IgD-negative memory B cell (primary cell): ENCODE measurements around the gene ERVFRD-1. TPM values are rescaled to one million over a fixed set of nuclear protein-coding genes. Genes with fewer than 3 reads are reported as not detected.
"Not testable (repeated sequence)": the region's sequence is repeated elsewhere in the genome, so short reads cannot be mapped to it uniquely, and the experiment has no call there.

ENCODE experiments used
- H3K27ac Mint-ChIP-seq, 3 donors: one replicate each; pipeline ENCODE4 v1.8.0; 2020 to 2022; ENCODE audit warnings: mild to moderate bottlenecking in 3 of 3, mixed read lengths in 3 of 3, moderate library complexity in 1 of 3
- H3K27me3 Mint-ChIP-seq: one replicate; pipeline ENCODE4 v1.8.0; 2021; ENCODE audit warnings: mixed read lengths
- H3K36me3 Mint-ChIP-seq: one replicate; pipeline ENCODE4 v1.8.0; 2020; ENCODE audit warnings: mild to moderate bottlenecking, mixed read lengths
- H3K4me1 Mint-ChIP-seq, 3 donors: one replicate each; pipeline ENCODE4 v1.8.0; 2020 to 2022; ENCODE audit warnings: mixed read lengths in 3 of 3, mild to moderate bottlenecking in 1 of 3
- H3K4me3 Mint-ChIP-seq, 4 donors: one replicate each; pipeline ENCODE4 v1.8.0; 2020 to 2022; ENCODE audit warnings: mild to moderate bottlenecking in 4 of 4, mixed read lengths in 4 of 4, moderate library complexity in 3 of 4
- H3K9me3 Mint-ChIP-seq, 3 donors: one replicate each; pipeline ENCODE4 v1.8.0; 2020 to 2021; ENCODE audit warnings: mixed read lengths in 3 of 3, mild to moderate bottlenecking in 1 of 3
- polyA plus RNA-seq: library from polyadenylated mRNA; unstranded; fragments of 300-500 nt; fragmentation: Illumina TruSeq; gene quantifications from one replicate; pipeline ENCODE4 v1.2.3, GENCODE V29; 2021

The ERVFRD-1 gene
- polyA plus RNA-seq, 1 donor from 2014 or later, result not detected

DNA sequence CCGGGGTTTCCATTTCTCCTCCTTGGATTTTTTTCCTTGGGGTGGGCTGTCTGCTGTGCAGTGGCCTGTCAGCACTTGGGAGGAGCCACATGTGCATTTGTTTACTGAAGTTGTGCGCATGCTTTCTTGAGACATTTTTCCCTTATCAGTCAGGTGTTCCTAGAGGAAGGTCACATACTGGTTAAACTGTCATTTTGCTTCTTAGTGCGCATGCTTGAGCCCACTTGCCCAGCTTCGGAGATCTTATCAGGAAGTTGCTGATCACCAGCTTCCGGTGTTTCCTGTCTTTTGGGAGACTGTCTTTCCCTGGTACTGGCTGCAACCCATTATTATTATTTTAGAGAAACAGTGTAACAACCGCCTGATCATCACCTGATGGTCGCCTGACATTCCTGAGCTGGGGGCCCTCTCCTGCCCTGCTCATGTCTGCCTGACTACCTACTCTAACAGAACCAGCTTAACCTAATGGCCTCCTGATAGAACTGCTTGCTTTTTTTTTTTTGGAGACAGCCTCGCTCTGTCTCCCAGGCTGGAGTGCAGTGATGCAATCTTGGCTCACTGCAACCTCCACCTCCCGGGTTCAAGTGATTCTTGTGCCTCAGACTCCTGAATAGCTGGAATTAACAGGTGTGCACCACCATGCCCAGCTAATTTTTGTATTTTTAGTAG, 378 bp upstream of the ERVFRD-1 start:
- H3K36me3 Mint-ChIP-seq, result peaks cover 3% of the 10 kb centered on the region
- H3K27ac Mint-ChIP-seq, result peak overlapping the region in 1 of 3 donors; percentile 63
- H3K4me3 Mint-ChIP-seq, result peak overlapping the region in 2 of 4 donors; percentile 9 to 74
- no peaks in the 10 kb centered on the region for H3K9me3 Mint-ChIP-seq
- peaks cover 3 to 14% (median 7%) of the 10 kb centered on the region in 3 donors for H3K4me1 Mint-ChIP-seq
- no peaks in the 10 kb centered on the region for H3K27me3 Mint-ChIP-seq

DNA sequence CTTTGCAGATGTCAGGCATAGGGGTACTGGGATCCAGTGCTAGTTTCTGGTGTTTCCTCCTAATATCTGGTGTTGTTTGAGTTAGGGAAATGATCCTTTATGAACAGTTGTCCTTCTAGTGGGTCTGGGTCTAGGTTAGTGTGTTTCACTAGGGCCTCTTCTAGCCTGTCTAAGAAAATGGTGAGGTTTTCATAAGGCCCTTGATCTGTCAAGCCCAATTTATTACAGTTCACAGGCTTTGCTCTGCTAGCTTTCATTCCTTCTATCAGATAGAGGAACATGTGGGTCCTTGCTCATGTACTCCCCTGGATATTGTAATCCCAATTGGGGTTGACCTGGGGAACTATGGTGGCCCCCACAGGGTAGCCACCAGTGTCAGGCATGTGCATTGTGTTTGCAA, 2.8 kb downstream of the ERVFRD-1 start:
- H3K36me3 Mint-ChIP-seq, result peaks cover 8% of the 10 kb centered on the region
- H3K27ac Mint-ChIP-seq, result no peak overlapping the region
- no peaks in the 10 kb centered on the region for H3K9me3 Mint-ChIP-seq
- peaks cover 1 to 17% (median 5%) of the 10 kb centered on the region in 3 donors for H3K4me1 Mint-ChIP-seq
- no peak overlapping the region for H3K4me3 Mint-ChIP-seq
- no peaks in the 10 kb centered on the region for H3K27me3 Mint-ChIP-seq

DNA sequence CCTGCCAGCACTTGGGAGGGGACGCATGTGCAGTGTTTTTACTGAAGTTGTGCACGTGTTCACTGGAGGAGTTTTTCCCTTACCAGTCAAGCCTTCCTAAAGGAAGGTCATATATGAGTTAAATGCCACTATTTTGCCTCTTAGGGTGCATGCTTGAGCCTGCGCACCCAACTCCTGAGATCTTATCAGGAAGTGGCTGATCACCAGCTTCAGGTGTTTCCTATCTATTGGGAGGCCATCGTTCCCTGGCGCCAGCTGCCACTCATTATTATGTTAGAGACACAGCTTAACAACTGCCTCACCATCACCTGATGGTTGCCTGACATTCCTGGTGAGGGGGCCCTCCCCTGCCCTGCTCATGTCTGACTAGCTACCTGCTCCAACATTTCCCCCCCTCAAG, 8.5 kb downstream of the ERVFRD-1 start:
- Mint-ChIP-seq H3K4me3 (no peak overlapping the region), H3K27ac (no peak overlapping the region), H3K9me3 (no peaks in the 10 kb centered on the region), H3K36me3 (peaks cover 5% of the 10 kb centered on the region), H3K4me1 (peaks cover 6 to 18% (median 14%) of the 10 kb centered on the region in 3 donors), H3K27me3 (no peaks in the 10 kb centered on the region)

GRCh38 chr6:11101417-11101816, 10.1 kb downstream of the ERVFRD-1 start:
- Mint-ChIP-seq H3K27ac (no peak overlapping the region), H3K4me1 (peaks cover 6 to 21% (median 9%) of the 10 kb centered on the region in 3 donors), H3K9me3 (no peaks in the 10 kb centered on the region), H3K4me3 (no peak overlapping the region), H3K27me3 (no peaks in the 10 kb centered on the region), H3K36me3 (peaks cover 5% of the 10 kb centered on the region)

DNA sequence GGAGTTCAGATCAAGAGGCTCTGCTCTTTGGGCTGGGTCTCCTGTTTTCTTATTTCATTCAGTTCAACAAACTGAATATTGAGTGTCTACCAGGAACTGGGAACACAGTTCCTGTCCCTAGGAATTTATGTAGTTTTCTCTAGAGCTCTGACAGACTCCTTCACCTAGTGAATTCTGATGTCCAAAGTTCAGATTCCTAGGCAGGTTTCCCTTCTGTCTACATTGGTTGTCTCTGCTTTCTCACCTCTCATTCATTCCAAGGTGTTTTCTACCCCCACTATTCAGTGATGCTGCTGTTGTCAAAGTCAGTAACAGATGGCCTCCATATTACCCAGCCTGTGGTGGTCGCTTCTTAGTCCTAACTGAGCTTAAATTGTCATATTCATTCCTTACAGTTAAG, 13.5 kb downstream of the ERVFRD-1 start:
- H3K4me1 Mint-ChIP-seq, result peaks cover 16 to 30% (median 18%) of the 10 kb centered on the region in 3 donors
- no peak overlapping the region for H3K4me3 Mint-ChIP-seq
- H3K36me3 Mint-ChIP-seq, result no peaks in the 10 kb centered on the region
- no peak overlapping the region for H3K27ac Mint-ChIP-seq
- no peaks in the 10 kb centered on the region for H3K9me3 Mint-ChIP-seq
- no peaks in the 10 kb centered on the region for H3K27me3 Mint-ChIP-seq

DNA sequence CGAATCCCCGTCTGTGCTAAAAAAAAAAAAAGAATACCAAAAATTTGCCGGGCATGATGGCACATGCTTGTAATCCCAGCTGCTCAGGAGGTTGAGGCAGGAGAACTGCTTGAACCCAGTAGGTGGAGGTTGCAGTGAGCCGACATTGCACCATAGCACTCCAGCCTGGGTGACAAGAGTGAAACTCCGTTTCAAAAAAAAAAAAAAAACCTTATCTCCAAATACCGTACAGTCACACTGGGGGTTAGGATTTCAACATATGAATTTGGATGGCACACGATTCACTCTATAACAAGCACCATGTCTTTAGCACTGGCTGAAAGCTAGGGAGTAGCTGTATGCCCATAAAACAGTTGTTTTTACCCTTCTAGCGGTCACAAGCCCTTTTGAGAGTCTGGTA, 14.0 kb downstream of the ERVFRD-1 start:
- no peaks in the 10 kb centered on the region for H3K9me3 Mint-ChIP-seq
- H3K4me3 Mint-ChIP-seq, result peak overlapping the region in 1 of 4 donors; percentile 65
- H3K36me3 Mint-ChIP-seq, result no peaks in the 10 kb centered on the region
- H3K27me3 Mint-ChIP-seq, result no peaks in the 10 kb centered on the region
- no peak overlapping the region for H3K27ac Mint-ChIP-seq
- peaks cover 20 to 29% (median 20%) of the 10 kb centered on the region in 3 donors for H3K4me1 Mint-ChIP-seq

- no peaks in the 10 kb centered on the region for H3K9me3 Mint-ChIP-seq
Observed at GRCh38 chr6:11096109-11096508, 15.4 kb downstream of the ERVFRD-1 start.

DNA sequence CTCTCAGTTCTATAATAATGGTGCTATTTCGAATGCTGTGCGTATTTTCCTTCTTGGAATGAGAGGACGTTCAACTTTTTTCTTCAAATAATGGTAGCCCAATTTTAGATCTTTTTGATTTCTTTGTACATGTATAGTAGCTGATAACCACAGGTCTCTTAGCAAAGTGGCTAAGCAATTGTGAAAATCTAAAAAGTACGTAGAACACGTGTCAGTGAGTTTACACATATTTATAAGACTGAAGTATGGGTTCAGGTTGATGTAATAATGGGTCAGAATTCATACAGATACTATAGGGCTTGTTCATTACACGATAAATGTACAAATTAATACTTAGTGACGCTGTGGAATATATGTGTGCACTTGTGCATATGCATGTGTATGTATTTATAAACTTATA, 16.6 kb downstream of the ERVFRD-1 start:
- H3K9me3 Mint-ChIP-seq, result no peaks in the 10 kb centered on the region
- H3K4me1 Mint-ChIP-seq, result peaks cover 19 to 27% (median 20%) of the 10 kb centered on the region in 3 donors
- H3K27me3 Mint-ChIP-seq, result no peaks in the 10 kb centered on the region
- H3K27ac Mint-ChIP-seq, result peak overlapping the region; percentile 87 to 98 (median 97)
- H3K4me3 Mint-ChIP-seq, result peak overlapping the region; percentile 95 to 99 (median 96)
- H3K36me3 Mint-ChIP-seq, result no peaks in the 10 kb centered on the region

More at GRCh38 chr6:11096109-11096508, 15.4 kb downstream of the ERVFRD-1 start:
- H3K27me3 Mint-ChIP-seq, result no peaks in the 10 kb centered on the region
- H3K4me1 Mint-ChIP-seq, result peaks cover 19 to 27% (median 20%) of the 10 kb centered on the region in 3 donors
- H3K4me3 Mint-ChIP-seq, result peak overlapping the region in 2 of 4 donors; percentile 68 to 97
- no peak overlapping the region for H3K27ac Mint-ChIP-seq
- H3K36me3 Mint-ChIP-seq, result no peaks in the 10 kb centered on the region

- peak overlapping the region; percentile 95 to 99 (median 96) for H3K4me3 Mint-ChIP-seq
- H3K27me3 Mint-ChIP-seq, result no peaks in the 10 kb centered on the region
- peaks cover 15 to 27% (median 19%) of the 10 kb centered on the region in 3 donors for H3K4me1 Mint-ChIP-seq
- H3K9me3 Mint-ChIP-seq, result no peaks in the 10 kb centered on the region
- H3K27ac Mint-ChIP-seq, result peak overlapping the region; percentile 87 to 98 (median 97)
- no peaks in the 10 kb centered on the region for H3K36me3 Mint-ChIP-seq
Observed at GRCh38 chr6:11094411-11094851, 17.1 kb downstream of the ERVFRD-1 start.

- peak within 1 kb of the TSS; percentile 95 to 99 (median 96) for H3K4me3 Mint-ChIP-seq
- no peaks in the 10 kb centered on the region for H3K9me3 Mint-ChIP-seq
- peak within 1 kb of the TSS; percentile 87 to 98 (median 97) for H3K27ac Mint-ChIP-seq
- H3K36me3 Mint-ChIP-seq, result no peaks in the 10 kb centered on the region
- H3K27me3 Mint-ChIP-seq, result no peaks in the 10 kb centered on the region
- peaks cover 14 to 26% (median 19%) of the 10 kb centered on the region in 3 donors for H3K4me1 Mint-ChIP-seq
Observed at GRCh38 chr6:11093626-11094410, 17.7 kb downstream of the ERVFRD-1 start, which contains the start of gene SMIM13. SMIM13 (plus strand) TSS chr6:11093834; CDS start chr6:11094314, 480 bp downstream.

GRCh38 chr6:11093376-11093625, 18.2 kb downstream of the ERVFRD-1 start:
- no peaks in the 10 kb centered on the region for H3K27me3 Mint-ChIP-seq
- H3K27ac Mint-ChIP-seq, result peak overlapping the region; percentile 87 to 98 (median 92)
- peak overlapping the region; percentile 95 to 97 (median 96) for H3K4me3 Mint-ChIP-seq
- no peaks in the 10 kb centered on the region for H3K36me3 Mint-ChIP-seq
- peaks cover 14 to 23% (median 18%) of the 10 kb centered on the region in 3 donors for H3K4me1 Mint-ChIP-seq
- H3K9me3 Mint-ChIP-seq, result no peaks in the 10 kb centered on the region

GRCh38 chr6:11092668-11093375, 18.7 kb downstream of the ERVFRD-1 start:
- H3K4me1 Mint-ChIP-seq, result peaks cover 14 to 19% (median 18%) of the 10 kb centered on the region in 3 donors
- peak overlapping the region; percentile 95 to 97 (median 96) for H3K4me3 Mint-ChIP-seq
- H3K9me3 Mint-ChIP-seq, result no peaks in the 10 kb centered on the region
- H3K27me3 Mint-ChIP-seq, result no peaks in the 10 kb centered on the region
- H3K27ac Mint-ChIP-seq, result peak overlapping the region; percentile 87 to 98 (median 92)
- H3K36me3 Mint-ChIP-seq, result no peaks in the 10 kb centered on the region

- H3K36me3 Mint-ChIP-seq, H3K27ac Mint-ChIP-seq, H3K27me3 Mint-ChIP-seq, H3K9me3 Mint-ChIP-seq: not testable (repeated sequence)
- Mint-ChIP-seq H3K4me3 (peak overlapping the region in 2 of 4 donors; percentile 10 to 48), H3K4me1 (peaks cover 11 to 16% (median 15%) of the 10 kb centered on the region in 3 donors)
Observed at GRCh38 chr6:11091141-11091540, 20.4 kb downstream of the ERVFRD-1 start.

DNA sequence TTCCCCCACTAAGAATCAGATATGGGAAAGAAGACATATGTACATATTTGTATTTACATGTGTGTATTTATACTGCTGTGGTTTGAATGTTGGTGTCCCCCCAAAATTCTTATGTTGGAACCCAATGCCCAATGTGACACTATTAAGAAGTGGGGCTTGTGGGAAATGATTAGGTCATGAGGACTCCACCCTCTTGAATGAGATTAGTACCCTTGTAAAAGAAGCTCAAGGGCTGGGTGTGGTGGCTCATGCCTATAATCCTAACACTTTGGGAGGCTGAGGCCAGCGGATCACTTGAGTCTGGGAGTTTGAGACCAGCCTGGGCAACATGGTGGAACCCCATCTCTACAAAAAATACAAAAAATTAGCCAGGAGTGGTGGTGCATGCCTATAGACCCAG, 21.8 kb downstream of the ERVFRD-1 start:
- H3K27ac Mint-ChIP-seq, result no peak overlapping the region
- H3K4me3 Mint-ChIP-seq, result no peak overlapping the region
- H3K9me3 Mint-ChIP-seq, result no peaks in the 10 kb centered on the region
- H3K4me1 Mint-ChIP-seq, result peaks cover 4 to 10% (median 6%) of the 10 kb centered on the region in 3 donors
- no peaks in the 10 kb centered on the region for H3K36me3 Mint-ChIP-seq
- no peaks in the 10 kb centered on the region for H3K27me3 Mint-ChIP-seq
